Measurements from ENCODE around the gene COMT. TPM values are rescaled to one million over a fixed set of nuclear protein-coding genes. Genes with fewer than 3 reads are reported as not detected.

COMT gene
- total and polyA plus RNA-seq, 9 of the 15 experiments (the other 6 are each of a cell fraction or from before 2014, with no cell fraction given): 12.5 to 351 (median 155) TPM

DNA sequence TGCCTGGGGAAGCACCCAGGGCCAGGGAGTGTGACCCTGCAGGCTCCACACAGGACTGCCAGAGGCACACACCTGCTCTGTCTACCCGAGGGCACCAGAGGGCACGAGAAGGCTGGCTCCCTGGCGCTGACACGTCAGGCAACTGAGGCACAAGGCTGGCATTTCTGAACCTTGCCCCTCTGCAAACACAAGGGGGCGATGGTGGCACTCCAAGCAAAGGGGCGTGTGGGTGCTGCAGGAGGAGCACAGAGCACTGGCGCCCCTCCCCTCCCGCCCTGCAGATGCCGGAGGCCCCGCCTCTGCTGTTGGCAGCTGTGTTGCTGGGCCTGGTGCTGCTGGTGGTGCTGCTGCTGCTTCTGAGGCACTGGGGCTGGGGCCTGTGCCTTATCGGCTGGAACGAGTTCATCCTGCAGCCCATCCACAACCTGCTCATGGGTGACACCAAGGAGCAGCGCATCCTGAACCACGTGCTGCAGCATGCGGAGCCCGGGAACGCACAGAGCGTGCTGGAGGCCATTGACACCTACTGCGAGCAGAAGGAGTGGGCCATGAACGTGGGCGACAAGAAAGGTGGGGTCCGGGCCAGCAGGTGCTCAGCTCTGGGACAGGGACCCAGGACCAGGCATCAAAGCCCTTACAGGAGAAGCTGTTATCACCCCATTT is 20.8 kb downstream of the COMT start (continued):
- TF ChIP-seq RBM39 (optimal IDR thresholded peaks at IDR 0.05; ENCODE audit: low read depth, low read length): no peak
- TF ChIP-seq, protein P1, sequence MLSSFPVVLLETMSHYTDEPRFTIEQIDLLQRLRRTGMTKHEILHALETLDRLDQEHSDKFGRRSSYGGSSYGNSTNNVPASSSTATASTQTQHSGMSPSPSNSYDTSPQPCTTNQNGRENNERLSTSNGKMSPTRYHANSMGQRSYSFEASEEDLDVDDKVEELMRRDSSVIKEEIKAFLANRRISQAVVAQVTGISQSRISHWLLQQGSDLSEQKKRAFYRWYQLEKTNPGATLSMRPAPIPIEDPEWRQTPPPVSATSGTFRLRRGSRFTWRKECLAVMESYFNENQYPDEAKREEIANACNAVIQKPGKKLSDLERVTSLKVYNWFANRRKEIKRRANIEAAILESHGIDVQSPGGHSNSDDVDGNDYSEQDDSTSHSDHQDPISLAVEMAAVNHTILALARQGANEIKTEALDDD (IDR thresholded peaks at IDR 0.05): no peak
- TF ChIP-seq ZNF445 (CRISPR knock-in tag; IDR thresholded peaks at IDR 0.05; ENCODE audit: low read depth): no peak
- no peak for TF ChIP-seq PHB2 (IDR thresholded peaks at IDR 0.05; ENCODE audit: low read depth)
- TF ChIP-seq CEBPB (tag; IDR thresholded peaks at IDR 0.05): no peak
- TF ChIP-seq KLF13 (tag; IDR thresholded peaks at IDR 0.05; ENCODE audit: borderline replicate concordance, low read depth): peak; percentile 86; the same call in 1 of the 2 replicates
- no peak for TF ChIP-seq PRMT5 (CRISPR knock-in tag; IDR thresholded peaks at IDR 0.05)
- no peak for TF ChIP-seq PTRF (tag; IDR thresholded peaks at IDR 0.05)
- TF ChIP-seq MAZ (CRISPR knock-in tag; conservative IDR thresholded peaks at IDR 0.05 in 1 of 2, IDR thresholded peaks at IDR 0.05 in 1 of 2): peak; percentile 46 to 95
- no peak for TF ChIP-seq ZNF134 (CRISPR knock-in tag; conservative IDR thresholded peaks at IDR 0.05)
- TF ChIP-seq L3MBTL2 (IDR thresholded peaks at IDR 0.05): no peak
- no peak for TF ChIP-seq XRCC5 (IDR thresholded peaks at IDR 0.05; ENCODE audit: low read depth, low read length)
- TF ChIP-seq CBX8 (IDR thresholded peaks at IDR 0.05; ENCODE audit: borderline replicate concordance, extremely low read depth, low read depth, low read length, poor library complexity, severe bottlenecking): no peak
- no peak for TF ChIP-seq CBX1 (IDR thresholded peaks at IDR 0.05; ENCODE audit: low read depth)
- no peak for TF ChIP-seq SNRNP70 (optimal IDR thresholded peaks at IDR 0.05; ENCODE audit: low read depth, low read length)
- no peak for TF ChIP-seq MCM7 (IDR thresholded peaks at IDR 0.05)
- peak; percentile 45 to 79; a peak in 3 of 4 replicates for TF ChIP-seq RAD21 (CRISPR knock-in tag; conservative IDR thresholded peaks at IDR 0.05 in 1 of 2, IDR thresholded peaks at IDR 0.05 in 1 of 2)
- no peak for TF ChIP-seq ZNF830 (CRISPR knock-in tag; IDR thresholded peaks at IDR 0.05)
- TF ChIP-seq, protein P2, sequence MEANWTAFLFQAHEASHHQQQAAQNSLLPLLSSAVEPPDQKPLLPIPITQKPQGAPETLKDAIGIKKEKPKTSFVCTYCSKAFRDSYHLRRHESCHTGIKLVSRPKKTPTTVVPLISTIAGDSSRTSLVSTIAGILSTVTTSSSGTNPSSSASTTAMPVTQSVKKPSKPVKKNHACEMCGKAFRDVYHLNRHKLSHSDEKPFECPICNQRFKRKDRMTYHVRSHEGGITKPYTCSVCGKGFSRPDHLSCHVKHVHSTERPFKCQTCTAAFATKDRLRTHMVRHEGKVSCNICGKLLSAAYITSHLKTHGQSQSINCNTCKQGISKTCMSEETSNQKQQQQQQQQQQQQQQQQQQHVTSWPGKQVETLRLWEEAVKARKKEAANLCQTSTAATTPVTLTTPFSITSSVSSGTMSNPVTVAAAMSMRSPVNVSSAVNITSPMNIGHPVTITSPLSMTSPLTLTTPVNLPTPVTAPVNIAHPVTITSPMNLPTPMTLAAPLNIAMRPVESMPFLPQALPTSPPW (CRISPR knock-in tag; IDR thresholded peaks at IDR 0.05): peak; percentile 60
- TF ChIP-seq TAF7 (tag; IDR thresholded peaks at IDR 0.05): no peak
- no peak for TF ChIP-seq ATF1 (CRISPR knock-in tag; IDR thresholded peaks at IDR 0.05)
- no peak; the same call in none of the 2 replicates for TF ChIP-seq ATF1 (tag; IDR thresholded peaks at IDR 0.05)
- TF ChIP-seq TSC22D4 (tag; IDR thresholded peaks at IDR 0.05): 0 out of 2 replicates have a peak, but pooled peaks have one; percentile 58
- no peak for TF ChIP-seq BRF1 (IDR thresholded peaks at IDR 0.05; ENCODE audit: borderline replicate concordance, extremely low read depth, insufficient read length)
